GM06990 (cell line): ENCODE data around the gene GAS7.

Experiments used
- DNase-seq: peaks from one replicate; pipeline ENCODE4 v3.0.0-alpha.2; 2011; ENCODE audit not compliant: insufficient read length; ENCODE audit errors: extremely low read depth
- H3K27me3 ChIP-seq: replicated peaks from 2 replicates; pipeline ENCODE4 v1.6.0; 2011; ENCODE audit warnings: low read length; ENCODE audit not compliant: control insufficient read depth, insufficient read depth
- H3K36me3 ChIP-seq: 2 replicates; pipeline ENCODE4 v1.5.1; 2011; ENCODE audit warnings: low read length; ENCODE audit not compliant: control insufficient read depth, insufficient read depth
- H3K4me3 ChIP-seq: replicated peaks from 2 replicates; pipeline ENCODE4 v1.5.1; 2011; ENCODE audit warnings: low read depth, mild to moderate bottlenecking, control low read depth, low read length
- TF ChIP-seq, protein P1 (sequence below): IDR thresholded peaks from 2 replicates; pipeline ENCODE4 v1.5.1; 2011; ENCODE audit warnings: low read length, control low read depth, mild to moderate bottlenecking, inconsistent platforms; ENCODE audit not compliant: insufficient read depth, poor library complexity, severe bottlenecking

Gene GAS7

GRCh38 chr17:10219193-10219592 is 20.8 kb upstream of the GAS7 start:
- Histone ChIP-seq H3K36me3 (no peaks in the 10 kb centered on the region), H3K27me3 (no peaks in the 10 kb centered on the region), H3K4me3 (no peak overlapping the region)
- no peak for DNase-seq
- TF ChIP-seq, protein P1, sequence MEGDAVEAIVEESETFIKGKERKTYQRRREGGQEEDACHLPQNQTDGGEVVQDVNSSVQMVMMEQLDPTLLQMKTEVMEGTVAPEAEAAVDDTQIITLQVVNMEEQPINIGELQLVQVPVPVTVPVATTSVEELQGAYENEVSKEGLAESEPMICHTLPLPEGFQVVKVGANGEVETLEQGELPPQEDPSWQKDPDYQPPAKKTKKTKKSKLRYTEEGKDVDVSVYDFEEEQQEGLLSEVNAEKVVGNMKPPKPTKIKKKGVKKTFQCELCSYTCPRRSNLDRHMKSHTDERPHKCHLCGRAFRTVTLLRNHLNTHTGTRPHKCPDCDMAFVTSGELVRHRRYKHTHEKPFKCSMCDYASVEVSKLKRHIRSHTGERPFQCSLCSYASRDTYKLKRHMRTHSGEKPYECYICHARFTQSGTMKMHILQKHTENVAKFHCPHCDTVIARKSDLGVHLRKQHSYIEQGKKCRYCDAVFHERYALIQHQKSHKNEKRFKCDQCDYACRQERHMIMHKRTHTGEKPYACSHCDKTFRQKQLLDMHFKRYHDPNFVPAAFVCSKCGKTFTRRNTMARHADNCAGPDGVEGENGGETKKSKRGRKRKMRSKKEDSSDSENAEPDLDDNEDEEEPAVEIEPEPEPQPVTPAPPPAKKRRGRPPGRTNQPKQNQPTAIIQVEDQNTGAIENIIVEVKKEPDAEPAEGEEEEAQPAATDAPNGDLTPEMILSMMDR, result no peak

GRCh38 chr17:10217916-10218315 is 19.5 kb upstream of the GAS7 start:
- TF ChIP-seq, protein P1, result no peak
- no peak for DNase-seq
- Histone ChIP-seq H3K4me3 (no peak overlapping the region), H3K27me3 (no peaks in the 10 kb centered on the region), H3K36me3 (no peaks in the 10 kb centered on the region)

- no peak overlapping the region for H3K4me3 ChIP-seq
- H3K27me3 ChIP-seq, result no peaks in the 10 kb centered on the region
- H3K36me3 ChIP-seq, result no peaks in the 10 kb centered on the region
- no peak for DNase-seq
- TF ChIP-seq, protein P1, result no peak
Measured at GRCh38 chr17:10216213-10216938, 18.0 kb upstream of the GAS7 start.

DNA sequence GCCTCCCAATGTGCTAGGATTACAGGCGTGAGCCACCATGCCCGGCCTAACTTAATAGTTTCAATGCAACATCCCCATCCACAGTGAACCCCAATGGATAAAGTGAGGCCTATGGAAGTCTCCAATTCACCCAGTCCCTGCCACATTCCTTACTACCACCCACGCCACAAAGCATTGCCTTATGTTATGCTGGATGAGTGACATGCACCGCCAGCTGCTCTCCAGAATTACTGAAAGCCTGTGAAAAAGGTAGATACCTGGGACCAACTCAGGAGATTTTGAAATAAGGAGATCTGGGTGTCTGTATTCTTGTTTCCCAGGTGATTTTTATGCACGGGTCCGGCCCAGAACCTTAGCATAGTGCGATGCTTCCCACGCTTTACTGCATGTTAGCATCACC is 16.9 kb upstream of the GAS7 start:
- no peak for DNase-seq
- Histone ChIP-seq H3K36me3 (no peaks in the 10 kb centered on the region), H3K4me3 (no peak overlapping the region), H3K27me3 (no peaks in the 10 kb centered on the region)
- TF ChIP-seq, protein P1, result no peak

- Histone ChIP-seq H3K4me3 (no peak overlapping the region), H3K27me3 (no peaks in the 10 kb centered on the region), H3K36me3 (no peaks in the 10 kb centered on the region)
- DNase-seq, result no peak
- TF ChIP-seq, protein P1, result no peak
Measured at GRCh38 chr17:10211666-10212065, 13.3 kb upstream of the GAS7 start.
